Esophagus squamous epithelium (tissue), 4 donors: ENCODE data around the gene GPN1.

ENCODE experiments used
- CTCF ChIP-seq, 6 experiments: fragments of 450-650 bp in 4 of 6; fragments of 200-600 bp in 2 of 6; sonication (generic) in 2 of 6; IDR thresholded peaks; one replicate each; pipeline ENCODE4 v1.5.1; 2016 to 2019; ENCODE audit warnings: antibody characterized with exemption in 6 of 6, mild to moderate bottlenecking in 4 of 6, moderate library complexity in 4 of 6
- POLR2A ChIP-seq, 4 donors: fragments of 450-650 bp; IDR thresholded peaks; one replicate each; pipeline ENCODE4 v1.6.1; 2017; ENCODE audit warnings: antibody characterized with exemption in 4 of 4, mild to moderate bottlenecking in 4 of 4, moderate library complexity in 3 of 4

GRCh38 chr2:27584597-27584996, 44.3 kb upstream of the GPN1 start:
- TF ChIP-seq POLR2A (IDR thresholded peaks at IDR 0.05) (no peak), CTCF (IDR thresholded peaks at IDR 0.05) (no peak)
